ENCODE results near the gene NGEF. TPM values are rescaled to one million over a fixed set of nuclear protein-coding genes. Genes with fewer than 3 reads are reported as not detected.

NGEF gene
- total and polyA plus RNA-seq, 10 of the 15 experiments (the other 5 are each of a cell fraction or from before 2014, with no cell fraction given), result 0.12 TPM; not detected in 9

- in situ Hi-C loops (cut with MboI), result no loop called here
- no peaks in the 10 kb centered on the region for H3K79me2 ChIP-seq (ENCODE audit: control insufficient read depth, insufficient read depth, low read length)
- no peaks in the 10 kb centered on the region for H4K20me1 ChIP-seq (ENCODE audit: control insufficient read depth, insufficient read depth)
- BruUV-seq (replicated peaks), result no TSS peak
- POLR2A ChIA-PET, result no interaction called here
- H3K27ac ChIP-seq (ENCODE audit: control insufficient read depth, insufficient read depth), result no peak overlapping the region
- DNase-seq (ENCODE audit: low read depth, low spot score) (no peak), ATAC-seq (no peak), FAIRE-seq (no peak)
- no peaks in the 10 kb centered on the region; the same call in 1 of the 2 replicates for H3K4me1 ChIP-seq (ENCODE audit: control insufficient read depth, insufficient read depth, low read length)
- H2AFZ ChIP-seq (ENCODE audit: control insufficient read depth, low read depth, low read length), result no peak overlapping the region
- no peak for TF ChIP-seq STAT3 (IDR thresholded peaks at IDR 0.05; ENCODE audit: low read depth, low read length)
- TF ChIP-seq LARP7 (IDR thresholded peaks at IDR 0.05), result no peak
- no peak for TF ChIP-seq CBFB (IDR thresholded peaks at IDR 0.05; ENCODE audit: low read depth)
- no peak for TF ChIP-seq ZNF687 (IDR thresholded peaks at IDR 0.05)
- SMC1A ChIA-PET (ENCODE audit: uncharacterized antibody, unreplicated experiment), result interaction anchor here (0.7 kb wide), 1 partner anchor 337 kb away, joined by 3 read pairs; no protein-coding TSS in a partner anchor
- WGBS (ENCODE audit: insufficient coverage, insufficient replicate concordance, low lambda C conversion rate, missing lambda C conversion rate), result 22% methylated on average over 3 of the region's 3 CpGs
- no peaks in the 10 kb centered on the region for H3K9me3 ChIP-seq (replicated peaks; ENCODE audit: control insufficient read depth, insufficient read depth, low read length)
- H3K27me3 ChIP-seq (replicated peaks in 1 of 2; ENCODE audit: control insufficient read depth in 2 of 2, insufficient read depth in 2 of 2, low read length in 1 of 2), result peaks cover 0 to 3% of the 10 kb centered on the region in 2 experiments; a peak in 1 of 4 replicates
- H3K36me3 ChIP-seq (ENCODE audit: control insufficient read depth in 2 of 2, insufficient read depth in 2 of 2, low read length in 1 of 2), result no peaks in the 10 kb centered on the region
- no peak overlapping the region for H3K4me2 ChIP-seq (ENCODE audit: control insufficient read depth, insufficient read depth)
- intact Hi-C loops (cut with micrococcal nuclease; ENCODE audit: unreplicated experiment), result no loop called here
- no peak overlapping the region for H3K9ac ChIP-seq (ENCODE audit: control insufficient read depth, insufficient read depth, low read length)
- H3K4me3 ChIP-seq, result no peak overlapping the region
- RAD21 ChIA-PET (ENCODE audit: unreplicated experiment), result no interaction called here
- CTCF ChIA-PET, result interaction anchor here (0.6 to 1.2 kb wide), 2 partner anchors 17 to 44 kb away, joined by 3 read pairs; no protein-coding TSS in a partner anchor
Measured at GRCh38 chr2:233009661-233010060, 3.4 kb downstream of the NGEF start.
